Heart left ventricle (tissue), 13 donors: ENCODE data around the gene C2orf92.

ENCODE experiments used
- POLR2A ChIP-seq, 2 donors: fragments of 450-650 bp; IDR thresholded peaks; one replicate each; pipeline ENCODE4 v1.6.1; 2017; ENCODE audit warnings: antibody characterized with exemption in 2 of 2, mild to moderate bottlenecking in 2 of 2, moderate library complexity in 2 of 2
- TF ChIP-seq, protein P1 (sequence below), 12 donors: fragments of 200-600 bp; sonication (generic) in 4 of 12; IDR thresholded peaks; one replicate each; pipeline versions ENCODE4 v1.5.0 to v1.8.0; 2018 to 2022; ENCODE audit warnings: antibody characterized with exemption in 12 of 12, mild to moderate bottlenecking in 5 of 12
- donor health status: ischemic (EF 13 %, LVEDD 7.1; RV severe dilation, severe dysfunction).
- donor health status: DM: no; HTN: yes; CAD: no.
- donor health status: DM: no; HTN: no; CAD: no.
- donor health status: ischemic (EF 25% LVEDD 6.9; RV normal size, moderate dysfunction).
- donor health status: ischemic (EF 25% LVEDD 5.7; RV mildly dilated, moderate dysfunction).
- donor health status: ischemic (EF 35%, LVEDD 5.7; RV mildly dilated, moderate dysfunction).
- donor health status: nonischemic (EF 11% LVEDD 7.7; RV severe dilation, severe dysfunction).
- donor health status: DM: yes; HTN: yes; CAD: no.
- donor health status: PGD.
- donor health status: ischemic (EF 29% LVEDD 5.4; RV normal size, mild dysfunction).
- donor health status: nonischemic (EF 23%, LVEDD 6.1; RV moderate dilation, normal function).

- TF ChIP-seq, protein P1, sequence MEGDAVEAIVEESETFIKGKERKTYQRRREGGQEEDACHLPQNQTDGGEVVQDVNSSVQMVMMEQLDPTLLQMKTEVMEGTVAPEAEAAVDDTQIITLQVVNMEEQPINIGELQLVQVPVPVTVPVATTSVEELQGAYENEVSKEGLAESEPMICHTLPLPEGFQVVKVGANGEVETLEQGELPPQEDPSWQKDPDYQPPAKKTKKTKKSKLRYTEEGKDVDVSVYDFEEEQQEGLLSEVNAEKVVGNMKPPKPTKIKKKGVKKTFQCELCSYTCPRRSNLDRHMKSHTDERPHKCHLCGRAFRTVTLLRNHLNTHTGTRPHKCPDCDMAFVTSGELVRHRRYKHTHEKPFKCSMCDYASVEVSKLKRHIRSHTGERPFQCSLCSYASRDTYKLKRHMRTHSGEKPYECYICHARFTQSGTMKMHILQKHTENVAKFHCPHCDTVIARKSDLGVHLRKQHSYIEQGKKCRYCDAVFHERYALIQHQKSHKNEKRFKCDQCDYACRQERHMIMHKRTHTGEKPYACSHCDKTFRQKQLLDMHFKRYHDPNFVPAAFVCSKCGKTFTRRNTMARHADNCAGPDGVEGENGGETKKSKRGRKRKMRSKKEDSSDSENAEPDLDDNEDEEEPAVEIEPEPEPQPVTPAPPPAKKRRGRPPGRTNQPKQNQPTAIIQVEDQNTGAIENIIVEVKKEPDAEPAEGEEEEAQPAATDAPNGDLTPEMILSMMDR (IDR thresholded peaks at IDR 0.05), result no peak
- TF ChIP-seq POLR2A (IDR thresholded peaks at IDR 0.05), result no peak
Observed at GRCh38 chr2:97724073-97724410, 54.5 kb downstream of the C2orf92 start.
